HEK293 (cell line): Measurements from ENCODE around the gene ATRNL1.

ENCODE experiments used
- CTCF ChIA-PET: fragments of 350-600 bp; formaldehyde crosslinking; extraction: SDS; loops from one replicate; lab custom pipeline; 2021; ENCODE audit warnings: antibody characterized with exemption; lab: Yijun Ruan, JAX
- POLR2A ChIA-PET: fragments of 300-600 bp; formaldehyde crosslinking; extraction: SDS; loops from one replicate; lab custom pipeline; 2020; ENCODE audit warnings: antibody characterized with exemption, inconsistent platforms; lab: Yijun Ruan, JAX
- H3K27ac ChIP-seq: fragments of 200-500 bp; sonication (Bioruptor generic); 2 replicates; pipeline ENCODE4 v1.5.1; 2014; ENCODE audit warnings: low read depth, low read length, control low read depth, inconsistent platforms; ENCODE audit errors: extremely low read depth
- H3K36me3 ChIP-seq, 2 experiments: fragments of 200-500 bp in 1 of 2; sonication (Bioruptor generic) in 1 of 2; 1 replicate in 1 of 2; 2 replicates in 1 of 2; pipeline ENCODE4 v1.5.1; 2014 to 2017; ENCODE audit warnings: inconsistent platforms in 2 of 2, low read length in 2 of 2; ENCODE audit not compliant: control insufficient read depth in 2 of 2, insufficient read depth in 1 of 2
- H3K4me1 ChIP-seq: fragments of 200-500 bp; sonication (Bioruptor generic); 2 replicates; pipeline ENCODE4 v1.5.1; 2014; ENCODE audit warnings: mild to moderate bottlenecking, low read length, inconsistent platforms; ENCODE audit not compliant: control insufficient read depth, insufficient read depth
- H3K4me3 ChIP-seq: 2 replicates; pipeline ENCODE4 v1.5.1; 2011; ENCODE audit warnings: low read depth, mild to moderate bottlenecking, control low read depth, low read length, moderate library complexity
- H3K9me3 ChIP-seq: fragments of 200-500 bp; sonication (Bioruptor generic); 2 replicates; pipeline ENCODE4 v1.5.1; 2014; ENCODE audit warnings: low read depth, low read length, inconsistent platforms; ENCODE audit not compliant: control insufficient read depth, insufficient read depth
- GLI4 ChIP-seq: fragments of 450-650 bp; formaldehyde crosslinking; IDR thresholded peaks from 2 replicates; pipeline ENCODE4 v1.5.1; 2016; ENCODE audit warnings: missing biosample characterization, missing genetic modification characterization
- MEIS1 ChIP-seq: sonication (generic); formaldehyde crosslinking; IDR thresholded peaks from 2 replicates; pipeline ENCODE4 v1.8.1; 2022; ENCODE audit warnings: missing genetic modification reagents, mild to moderate bottlenecking, borderline replicate concordance
- OVOL3 ChIP-seq: fragments of 450-650 bp; formaldehyde crosslinking; IDR thresholded peaks from 2 replicates; pipeline ENCODE4 v1.5.1; 2016; ENCODE audit warnings: missing biosample characterization, missing genetic modification characterization
- PRDM4 ChIP-seq: fragments of 450-650 bp; formaldehyde crosslinking; IDR thresholded peaks from 2 replicates; pipeline ENCODE4 v1.5.1; 2017; ENCODE audit warnings: missing biosample characterization, missing genetic modification characterization
- SCRT1 ChIP-seq: fragments of 450-650 bp; formaldehyde crosslinking; IDR thresholded peaks from 2 replicates; pipeline ENCODE4 v1.5.1; 2016; ENCODE audit warnings: missing biosample characterization, missing genetic modification characterization, borderline replicate concordance
- YY1 ChIP-seq: fragments of 450-650 bp; formaldehyde crosslinking; IDR thresholded peaks from 2 replicates; pipeline ENCODE4 v1.5.1; 2018; ENCODE audit warnings: missing biosample characterization, missing genetic modification characterization
- ZBTB48 ChIP-seq: fragments of 450-650 bp; formaldehyde crosslinking; IDR thresholded peaks from 2 replicates; pipeline ENCODE4 v1.5.1; 2016; ENCODE audit warnings: missing biosample characterization, missing genetic modification characterization
- ZEB2 ChIP-seq: fragments of 450-650 bp; formaldehyde crosslinking; IDR thresholded peaks from 2 replicates; pipeline ENCODE4 v1.5.1; 2016; ENCODE audit warnings: missing biosample characterization, missing genetic modification characterization
- ZFP37 ChIP-seq: fragments of 450-650 bp; formaldehyde crosslinking; IDR thresholded peaks from 2 replicates; pipeline ENCODE4 v1.5.1; 2016; ENCODE audit warnings: missing biosample characterization, missing genetic modification characterization
- ZNF112 ChIP-seq: fragments of 450-650 bp; formaldehyde crosslinking; IDR thresholded peaks from 2 replicates; pipeline ENCODE4 v1.5.0; 2017; ENCODE audit warnings: missing biosample characterization, missing genetic modification characterization
- ZNF138 ChIP-seq: fragments of 450-650 bp; formaldehyde crosslinking; IDR thresholded peaks from 2 replicates; pipeline ENCODE4 v1.5.1; 2016; ENCODE audit warnings: missing biosample characterization, missing genetic modification characterization, borderline replicate concordance
- ZNF16 ChIP-seq: fragments of 450-650 bp; formaldehyde crosslinking; IDR thresholded peaks from 2 replicates; pipeline ENCODE4 v1.5.1; 2016; ENCODE audit warnings: low read depth, missing biosample characterization, missing genetic modification characterization
- ZNF175 ChIP-seq: fragments of 450-650 bp; formaldehyde crosslinking; IDR thresholded peaks from 2 replicates; pipeline ENCODE4 v1.5.1; 2016; ENCODE audit warnings: missing biosample characterization, missing genetic modification characterization
- ZNF202 ChIP-seq: fragments of 450-650 bp; formaldehyde crosslinking; IDR thresholded peaks from 2 replicates; pipeline ENCODE4 v1.5.1; 2016; ENCODE audit warnings: missing biosample characterization, missing genetic modification characterization, borderline replicate concordance
- ZNF23 ChIP-seq: fragments of 450-650 bp; formaldehyde crosslinking; IDR thresholded peaks from 2 replicates; pipeline ENCODE4 v1.5.1; 2016; ENCODE audit warnings: missing biosample characterization, missing genetic modification characterization, borderline replicate concordance
- ZNF248 ChIP-seq: fragments of 450-650 bp; formaldehyde crosslinking; IDR thresholded peaks from 2 replicates; pipeline ENCODE4 v1.5.1; 2017; ENCODE audit warnings: missing biosample characterization, missing genetic modification characterization
- ZNF362 ChIP-seq: fragments of 450-650 bp; formaldehyde crosslinking; IDR thresholded peaks from 2 replicates; pipeline ENCODE4 v1.5.1; 2016; ENCODE audit warnings: missing biosample characterization, missing genetic modification characterization
- ZNF510 ChIP-seq: fragments of 450-650 bp; formaldehyde crosslinking; IDR thresholded peaks from 2 replicates; pipeline ENCODE4 v1.5.1; 2018; ENCODE audit warnings: mild to moderate bottlenecking, missing genetic modification characterization, missing biosample characterization; ENCODE audit not compliant: insufficient replicate concordance
- ZNF548 ChIP-seq: fragments of 450-650 bp; formaldehyde crosslinking; IDR thresholded peaks from 2 replicates; pipeline ENCODE4 v1.5.1; 2016; ENCODE audit warnings: missing biosample characterization, missing genetic modification characterization
- ZNF558 ChIP-seq: fragments of 450-650 bp; formaldehyde crosslinking; IDR thresholded peaks from 2 replicates; pipeline ENCODE4 v1.5.1; 2016; ENCODE audit warnings: missing biosample characterization, missing genetic modification characterization
- ZNF561 ChIP-seq: fragments of 450-650 bp; IDR thresholded peaks from 2 replicates; pipeline ENCODE4 v1.5.1; 2018; ENCODE audit warnings: missing biosample characterization, missing genetic modification characterization, borderline replicate concordance
- ZNF600 ChIP-seq: fragments of 450-650 bp; formaldehyde crosslinking; IDR thresholded peaks from 2 replicates; pipeline ENCODE4 v1.5.1; 2016; ENCODE audit warnings: missing biosample characterization, missing genetic modification characterization
- ZNF626 ChIP-seq: fragments of 450-650 bp; sonication (Bioruptor Pico); formaldehyde crosslinking; IDR thresholded peaks from 2 replicates; pipeline ENCODE4 v1.5.1; 2018; ENCODE audit warnings: missing biosample characterization, missing genetic modification characterization, inconsistent platforms
- ZNF707 ChIP-seq: fragments of 450-650 bp; formaldehyde crosslinking; IDR thresholded peaks from 2 replicates; pipeline ENCODE4 v1.5.1; 2016; ENCODE audit warnings: missing biosample characterization, missing genetic modification characterization
- ZNF785 ChIP-seq: fragments of 450-650 bp; formaldehyde crosslinking; IDR thresholded peaks from 2 replicates; pipeline ENCODE4 v1.5.1; 2016; ENCODE audit warnings: missing biosample characterization, missing genetic modification characterization
- ZNF830 ChIP-seq: fragments of 450-650 bp; IDR thresholded peaks from 2 replicates; pipeline ENCODE4 v1.5.0; 2018; ENCODE audit warnings: missing biosample characterization, missing genetic modification characterization, low read depth, mild to moderate bottlenecking, moderate library complexity
- ZSCAN18 ChIP-seq: fragments of 450-650 bp; formaldehyde crosslinking; IDR thresholded peaks from 2 replicates; pipeline ENCODE4 v1.5.1; 2016; ENCODE audit warnings: missing biosample characterization, missing genetic modification characterization
- ZSCAN30 ChIP-seq: fragments of 450-650 bp; IDR thresholded peaks from 2 replicates; pipeline ENCODE4 v1.5.1; 2018; ENCODE audit warnings: missing biosample characterization, mild to moderate bottlenecking, missing genetic modification characterization, moderate library complexity
- ZSCAN4 ChIP-seq: fragments of 450-650 bp; formaldehyde crosslinking; IDR thresholded peaks from 2 replicates; pipeline ENCODE4 v1.5.1; 2017; ENCODE audit warnings: missing biosample characterization, missing genetic modification characterization
- TF ChIP-seq, protein P1 (sequence below): fragments of 450-650 bp; formaldehyde crosslinking; IDR thresholded peaks from 2 replicates; pipeline ENCODE4 v1.5.1; 2016; ENCODE audit warnings: missing biosample characterization, missing genetic modification characterization
- TF ChIP-seq, protein P2 (sequence below): fragments of 450-650 bp; formaldehyde crosslinking; IDR thresholded peaks from 2 replicates; pipeline ENCODE4 v1.5.1; 2016; ENCODE audit warnings: missing biosample characterization, missing genetic modification characterization

ATRNL1 gene

DNA sequence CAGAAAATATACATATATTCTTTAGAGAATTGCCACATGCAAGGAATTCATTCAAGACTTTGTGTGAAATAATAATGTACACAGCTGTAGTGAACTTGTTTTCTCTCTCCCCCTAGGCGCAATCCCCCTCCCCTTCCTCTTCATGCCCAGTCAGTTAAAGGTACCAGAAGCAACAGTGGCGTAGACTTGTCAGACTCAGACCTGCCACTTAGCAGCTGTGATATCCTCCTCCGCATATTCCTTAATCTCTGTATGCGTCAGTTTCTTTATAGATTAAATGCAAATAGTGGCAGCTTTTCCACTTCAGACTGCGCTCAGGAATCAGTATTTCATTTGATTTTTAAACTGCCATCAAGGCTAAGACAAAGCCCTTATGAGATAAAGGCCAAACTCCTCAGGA is 815.9 kb downstream of the ATRNL1 start (continued):
- no peak for TF ChIP-seq ZNF600 (tag by site-specific recombination)
- TF ChIP-seq ZNF510 (tag by site-specific recombination) = no peak

GRCh38 chr10:115909962-115910731 is 817.0 kb downstream of the ATRNL1 start:
- ChIA-PET CTCF (no interaction called here), POLR2A (no interaction called here)

GRCh38 chr10:115914475-115914874 is 821.3 kb downstream of the ATRNL1 start:
- POLR2A ChIA-PET = no interaction called here
- no peaks in the 10 kb centered on the region for H3K4me1 ChIP-seq
- no peaks in the 10 kb centered on the region for H3K36me3 ChIP-seq
- H3K4me3 ChIP-seq = no peak overlapping the region
- CTCF ChIA-PET = no interaction called here
- H3K9me3 ChIP-seq = no peaks in the 10 kb centered on the region
- H3K27ac ChIP-seq = no peak overlapping the region
- TF ChIP-seq PRDM4 (tag by site-specific recombination) = no peak
- no peak for TF ChIP-seq ZSCAN18
- TF ChIP-seq, protein P1, sequence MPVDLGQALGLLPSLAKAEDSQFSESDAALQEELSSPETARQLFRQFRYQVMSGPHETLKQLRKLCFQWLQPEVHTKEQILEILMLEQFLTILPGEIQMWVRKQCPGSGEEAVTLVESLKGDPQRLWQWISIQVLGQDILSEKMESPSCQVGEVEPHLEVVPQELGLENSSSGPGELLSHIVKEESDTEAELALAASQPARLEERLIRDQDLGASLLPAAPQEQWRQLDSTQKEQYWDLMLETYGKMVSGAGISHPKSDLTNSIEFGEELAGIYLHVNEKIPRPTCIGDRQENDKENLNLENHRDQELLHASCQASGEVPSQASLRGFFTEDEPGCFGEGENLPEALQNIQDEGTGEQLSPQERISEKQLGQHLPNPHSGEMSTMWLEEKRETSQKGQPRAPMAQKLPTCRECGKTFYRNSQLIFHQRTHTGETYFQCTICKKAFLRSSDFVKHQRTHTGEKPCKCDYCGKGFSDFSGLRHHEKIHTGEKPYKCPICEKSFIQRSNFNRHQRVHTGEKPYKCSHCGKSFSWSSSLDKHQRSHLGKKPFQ (tag by site-specific recombination) = no peak
- TF ChIP-seq ZNF138 (tag by site-specific recombination) = no peak
- no peak for TF ChIP-seq ZNF16
- TF ChIP-seq ZSCAN30 (tag by site-specific recombination) = no peak
- no peak for TF ChIP-seq ZNF830 (tag by site-specific recombination)
- no peak for TF ChIP-seq ZNF248
- TF ChIP-seq ZNF23 = no peak
- TF ChIP-seq ZNF600 (tag by site-specific recombination) = no peak
- TF ChIP-seq SCRT1 (tag by site-specific recombination) = no peak
- TF ChIP-seq ZNF785 = no peak
- TF ChIP-seq ZNF558 (tag by site-specific recombination) = no peak

More at GRCh38 chr10:115909962-115910731, 817.0 kb downstream of the ATRNL1 start:
- Histone ChIP-seq H3K4me1 (no peaks in the 10 kb centered on the region), H3K36me3 (no peaks in the 10 kb centered on the region), H3K27ac (no peak overlapping the region), H3K4me3 (no peak overlapping the region)
- TF ChIP-seq ZNF548 (no peak), ZNF707 (tag by site-specific recombination) (no peak), ZNF112 (no peak), YY1 (tag by site-specific recombination) (no peak), ZNF202 (tag by site-specific recombination) (no peak), ZNF362 (tag by site-specific recombination) (no peak), ZNF138 (tag by site-specific recombination) (no peak), ZNF248 (no peak), ZEB2 (tag by site-specific recombination) (no peak), ZFP37 (tag by site-specific recombination) (no peak), ZSCAN4 (no peak), SCRT1 (tag by site-specific recombination) (no peak), ZNF626 (tag by site-specific recombination) (no peak), OVOL3 (tag by site-specific recombination) (no peak), ZBTB48 (tag by site-specific recombination) (no peak), GLI4 (tag by site-specific recombination) (no peak), ZNF175 (no peak), MEIS1 (CRISPR knock-in tag) (no peak), ZNF561 (no peak)
- TF ChIP-seq, protein P2, sequence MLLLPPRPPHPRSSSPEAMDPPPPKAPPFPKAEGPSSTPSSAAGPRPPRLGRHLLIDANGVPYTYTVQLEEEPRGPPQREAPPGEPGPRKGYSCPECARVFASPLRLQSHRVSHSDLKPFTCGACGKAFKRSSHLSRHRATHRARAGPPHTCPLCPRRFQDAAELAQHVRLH (tag by site-specific recombination) = no peak
- TF ChIP-seq, all 188 proteins: peak for 0
- no peaks in the 10 kb centered on the region for H3K9me3 ChIP-seq
